K562 (cell line): ENCODE results near the gene ZNF668. TPM values are rescaled to one million over a fixed set of nuclear protein-coding genes. Genes with fewer than 3 reads are reported as not detected.

ENCODE experiments used
- ATAC-seq: fragments of 200-7000 bp; cut with Tn5 transposase; 3 replicates; pipeline ENCODE4 v1.9.1; 2020; ENCODE audit warnings: moderate library complexity
- BruUV-seq: library from RNA; stranded (reverse); fragments of 400-500 nt; replicated peaks from 2 replicates; lab custom pipeline; 2021; lab: Mats Ljungman, UMichigan
- CTCF ChIA-PET: fragments of 300-600 bp; formaldehyde crosslinking; extraction: SDS; loops from one replicate; lab custom pipeline; 2021; ENCODE audit warnings: low intra/inter-chr PET ratio; lab: Yijun Ruan, JAX
- POLR2A ChIA-PET: fragments of 300-600, 350-650 bp; sonication (Branson Sonifier 250); formaldehyde crosslinking; extraction: SDS; loops from one replicate; lab custom pipeline; 2021; ENCODE audit warnings: antibody characterized with exemption, inconsistent platforms; lab: Yijun Ruan, JAX
- DNase-seq, 4 experiments: peaks; one replicate each; pipeline versions ENCODE4 v3.0.0 to v3.0.0-alpha.2; 2011 to 2018; ENCODE audit warnings: low spot score in 3 of 4, mixed read lengths in 3 of 4; ENCODE audit errors: extremely low read depth in 1 of 4
- FAIRE-seq: peaks from 2 replicates; lab custom pipeline; 2011; peaks lifted over from hg19 to GRCh38; lab: Jason Lieb, UNC
- H2AFZ ChIP-seq: 2 replicates; pipeline ENCODE4 v1.6.0; 2011; ENCODE audit warnings: low read depth, low read length, control low read depth, inconsistent platforms
- H3K27ac ChIP-seq: fragments of 200-600 bp; 3 replicates; pipeline ENCODE4 v1.8.0; 2011; ENCODE audit warnings: low read depth, mild to moderate bottlenecking, control low read depth, inconsistent platforms, low read length, moderate library complexity, mixed read lengths; ENCODE audit errors: extremely low read depth
- H3K27me3 ChIP-seq, 2 experiments: fragments of 300-600 bp in 1 of 2; 2 replicates in 1 of 2; 3 replicates in 1 of 2; pipeline versions ENCODE4 v1.6.0 to v1.8.0; 2011; ENCODE audit warnings: inconsistent platforms in 2 of 2, low read length in 2 of 2, mild to moderate bottlenecking in 1 of 2, mixed read lengths in 1 of 2, moderate library complexity in 1 of 2; ENCODE audit not compliant: control insufficient read depth in 2 of 2, insufficient read depth in 2 of 2
- H3K36me3 ChIP-seq: fragments of 300-600 bp; 3 replicates; pipeline ENCODE4 v1.8.0; 2011; ENCODE audit warnings: mild to moderate bottlenecking, low read length, inconsistent platforms; ENCODE audit not compliant: control insufficient read depth, insufficient read depth
- H3K4me1 ChIP-seq, 2 experiments: fragments of 200-600 bp in 1 of 2; replicated peaks in 1 of 2; 2 replicates in 1 of 2; 3 replicates in 1 of 2; pipeline versions ENCODE4 v1.5.1 to v1.8.0; 2011; ENCODE audit warnings: inconsistent platforms in 2 of 2, low read length in 2 of 2, mild to moderate bottlenecking in 1 of 2, mixed read lengths in 1 of 2, moderate library complexity in 1 of 2; ENCODE audit not compliant: control insufficient read depth in 2 of 2, insufficient read depth in 2 of 2
- H3K4me2 ChIP-seq: 2 replicates; pipeline ENCODE4 v1.6.1; 2011; ENCODE audit warnings: low read length, control low read depth, inconsistent platforms, mixed read lengths; ENCODE audit not compliant: insufficient read depth
- H3K4me3 ChIP-seq: fragments of 200-600 bp; sonication (generic), shearing (Covaris generic); 2 replicates; pipeline ENCODE4 v1.5.1; 2016; ENCODE audit warnings: control low read depth, inconsistent platforms
- H3K79me2 ChIP-seq: fragments of 200-600 bp; 3 replicates; pipeline ENCODE4 v1.8.0; 2011; ENCODE audit warnings: low read length, inconsistent platforms; ENCODE audit not compliant: control insufficient read depth, insufficient read depth
- H3K9ac ChIP-seq, 2 experiments: 2 replicates each; pipeline versions ENCODE4 v1.6.0 to v1.6.1; 2011; ENCODE audit warnings: low read depth in 2 of 2, low read length in 2 of 2, control low read depth in 1 of 2, inconsistent platforms in 1 of 2, mild to moderate bottlenecking in 1 of 2, mixed read lengths in 1 of 2; ENCODE audit not compliant: insufficient read depth in 1 of 2
- H3K9me1 ChIP-seq: one replicate; pipeline ENCODE4 v1.6.0; 2011; ENCODE audit warnings: inconsistent platforms, mild to moderate bottlenecking, low read length, moderate library complexity; ENCODE audit not compliant: control insufficient read depth, insufficient read depth
- H3K9me3 ChIP-seq: replicated peaks from 2 replicates; pipeline ENCODE4 v1.5.1; 2011; ENCODE audit warnings: low read depth, low read length, inconsistent platforms; ENCODE audit not compliant: control insufficient read depth, insufficient read depth
- H4K20me1 ChIP-seq: replicated peaks from 2 replicates; pipeline ENCODE4 v1.6.1; 2011; ENCODE audit warnings: low read length, inconsistent platforms, mixed read lengths; ENCODE audit not compliant: control insufficient read depth, insufficient read depth
- CC2D1A ChIP-seq: fragments of 450-650 bp; IDR thresholded peaks from 2 replicates; pipeline ENCODE4 v1.6.1; 2017; ENCODE audit warnings: mild to moderate bottlenecking
- CXXC5 ChIP-seq: fragments of 250-450 bp; sonication (Bioruptor Pico); IDR thresholded peaks from 2 replicates; pipeline ENCODE4 v1.8.0; 2022; ENCODE audit warnings: inconsistent platforms, mild to moderate bottlenecking, moderate library complexity
- FOXK2 ChIP-seq, 2 experiments: fragments of 450-650 bp; IDR thresholded peaks in 1 of 2; conservative IDR thresholded peaks in 1 of 2; 2 replicates each; pipeline ENCODE4 v1.6.1; 2016; ENCODE audit warnings: low read depth in 2 of 2, mild to moderate bottlenecking in 1 of 2
- HNRNPUL1 ChIP-seq: fragments of 200-400 bp; formaldehyde crosslinking; IDR thresholded peaks from 2 replicates; pipeline ENCODE4 v1.6.1; 2017; ENCODE audit warnings: low read length
- RBFOX2 ChIP-seq: fragments of 200-400 bp; formaldehyde crosslinking; IDR thresholded peaks from 2 replicates; pipeline ENCODE4 v1.6.1; 2017; ENCODE audit warnings: low read depth, mild to moderate bottlenecking, low read length, moderate library complexity
- ZNF143 ChIP-seq: sonication (generic); formaldehyde crosslinking; IDR thresholded peaks from 2 replicates; pipeline ENCODE4 v1.9.0; 2022; ENCODE audit warnings: mild to moderate bottlenecking, missing genetic modification reagents
- WGBS: fragments of 100-300 bp; shearing (Covaris generic); methylation state at CpG from one replicate; pipeline ENCODE4 v1.1.6; 2016; ENCODE audit warnings: low coverage, mixed read lengths; ENCODE audit not compliant: insufficient coverage; ENCODE audit errors: missing lambda C conversion rate; 5-methylcytosine and 5-hydroxymethylcytosine counted together
- in situ Hi-C: fragments of 300-500 bp; cut with MboI; formaldehyde crosslinking; loops from 4 replicates; pipeline ENCODE4 v1.15.0; 2018; ENCODE audit warnings: inconsistent platforms, mixed read lengths
- intact Hi-C: fragments of 100-400 bp; cut with micrococcal nuclease; formaldehyde crosslinking; loops from 2 replicates; pipeline ENCODE4 v1.14.2; 2022
- polyA plus RNA-seq, 8 experiments: library from polyadenylated mRNA; depleted of rRNA in 4 of 8; stranded (reverse) in 5 of 8; unstranded in 3 of 8; fragments of >200 nt; fragmentation: Nextera tagmentation in 2 of 8; fragmentation: Illumina TruSeq in 1 of 8; extraction: Ambion mirVana in 2 of 8; extraction: Trizol in 1 of 8; gene quantifications; 2 replicates each; pipeline versions ENCODE4 v1.2.1 to v1.2.3, GENCODE V29; 2011 to 2014; ENCODE audit warnings: inconsistent platforms in 1 of 8, missing spikeins in 1 of 8
- total RNA-seq, 7 experiments: library from RNA; depleted of rRNA in 6 of 7; stranded (reverse); fragments of >200 nt in 6 of 7; fragmentation: Illumina TruSeq in 2 of 7; extraction: Trizol in 2 of 7; gene quantifications; 2 replicates each; pipeline versions ENCODE4 v1.2.1 to v1.2.3, GENCODE V29; 2011 to 2021; ENCODE audit warnings: low replicate concordance in 1 of 7

The ZNF668 gene
- total and polyA plus RNA-seq, 9 of the 15 experiments (the other 6 are each of a cell fraction or from before 2014, with no cell fraction given), result 0.04 to 15.3 (median 3.8) TPM; not detected in 1

- ChIA-PET CTCF (no interaction called here), POLR2A (interaction anchor here (0.6 to 6.0 kb wide), 8 partner anchors 8 to 60 kb away, joined by 3 to 35 read pairs (median 4); partner anchors contain the start of gene FUS)
- H3K27me3 ChIP-seq, result no peaks in the 10 kb centered on the region
- in situ Hi-C loops (no loop called here), intact Hi-C loops (no loop called here)
- no TSS peak for BruUV-seq
- H4K20me1 ChIP-seq, result peaks cover 5% of the 10 kb centered on the region; the same call in 1 of the 2 replicates
- no peak for DNase-seq
- H3K9me3 ChIP-seq, result no peaks in the 10 kb centered on the region
- no peak overlapping the region for H3K4me2 ChIP-seq
- no peak overlapping the region for H3K4me3 ChIP-seq
- TF ChIP-seq CC2D1A (no peak), RBFOX2 (0 out of 2 replicates have a peak, but pooled peaks have one; percentile 22)
- WGBS, result 97% methylated on average over 8 of the region's 16 CpGs
- H3K27ac ChIP-seq, result no peak overlapping the region
- H3K79me2 ChIP-seq, result peaks cover 38% of the 10 kb centered on the region
- no peak for ATAC-seq
- no peaks in the 10 kb centered on the region for H3K9me1 ChIP-seq
- FAIRE-seq, result no peak
- H3K4me1 ChIP-seq, result peaks cover 2 to 19% of the 10 kb centered on the region in 2 experiments; a peak in 4 of 5 replicates
- peaks cover 61% of the 10 kb centered on the region for H3K36me3 ChIP-seq
- H2AFZ ChIP-seq, result no peak overlapping the region
- peak overlapping the region in 1 of 2 experiments; percentile 37; a peak in 1 of 4 replicates for H3K9ac ChIP-seq
Observed at GRCh38 chr16:31120129-31120528, 46.1 kb upstream of the ZNF668 start.

GRCh38 chr16:31118223-31119155, 44.4 kb upstream of the ZNF668 start:
- BruUV-seq, result no TSS peak
- H4K20me1 ChIP-seq, result peaks cover 5% of the 10 kb centered on the region
- WGBS, result 47% methylated on average over 9 of the region's 9 CpGs
- peaks cover 2 to 19% of the 10 kb centered on the region in 2 experiments; a peak in 4 of 5 replicates for H3K4me1 ChIP-seq
- DNase-seq, result no peak
- H3K79me2 ChIP-seq, result peaks cover 38% of the 10 kb centered on the region
- H3K4me2 ChIP-seq, result peak overlapping the region; percentile 99
- peak overlapping the region; percentile 66; the same call in 1 of the 2 replicates for H2AFZ ChIP-seq
- H3K9ac ChIP-seq, result peak overlapping the region; percentile 90
- POLR2A ChIA-PET, result interaction anchor here (0.6 to 6.0 kb wide), 13 partner anchors 9 to 358 kb away, joined by 3 to 44 read pairs (median 4); partner anchors contain the start of genes FUS, HSD3B7 and PRSS8
- intact Hi-C loops, result no loop called here
- in situ Hi-C loops, result no loop called here
- H3K36me3 ChIP-seq, result peaks cover 49% of the 10 kb centered on the region
- no peaks in the 10 kb centered on the region for H3K27me3 ChIP-seq
- no peaks in the 10 kb centered on the region for H3K9me1 ChIP-seq
- ATAC-seq, result no peak
- peak overlapping the region; percentile 91 for H3K27ac ChIP-seq
- CTCF ChIA-PET, result no interaction called here
- peak overlapping the region; percentile 68 for H3K4me3 ChIP-seq
- no peaks in the 10 kb centered on the region for H3K9me3 ChIP-seq
- FAIRE-seq, result peak; percentile 60
- 0 out of 4 replicates have a peak, but pooled peaks of 1 of the 2 experiments have one; percentile 3 for TF ChIP-seq FOXK2 (conservative IDR thresholded peaks at IDR 0.05 in 1 of 2, IDR thresholded peaks at IDR 0.05 in 1 of 2; ENCODE audit: low read depth in 2 of 2)
- no peak for TF ChIP-seq HNRNPUL1
- no peak for TF ChIP-seq CXXC5 (CRISPR knock-in tag)
- TF ChIP-seq ZNF143 (CRISPR knock-in tag), result no peak
